ENCODE results near the gene RHO.

DNA sequence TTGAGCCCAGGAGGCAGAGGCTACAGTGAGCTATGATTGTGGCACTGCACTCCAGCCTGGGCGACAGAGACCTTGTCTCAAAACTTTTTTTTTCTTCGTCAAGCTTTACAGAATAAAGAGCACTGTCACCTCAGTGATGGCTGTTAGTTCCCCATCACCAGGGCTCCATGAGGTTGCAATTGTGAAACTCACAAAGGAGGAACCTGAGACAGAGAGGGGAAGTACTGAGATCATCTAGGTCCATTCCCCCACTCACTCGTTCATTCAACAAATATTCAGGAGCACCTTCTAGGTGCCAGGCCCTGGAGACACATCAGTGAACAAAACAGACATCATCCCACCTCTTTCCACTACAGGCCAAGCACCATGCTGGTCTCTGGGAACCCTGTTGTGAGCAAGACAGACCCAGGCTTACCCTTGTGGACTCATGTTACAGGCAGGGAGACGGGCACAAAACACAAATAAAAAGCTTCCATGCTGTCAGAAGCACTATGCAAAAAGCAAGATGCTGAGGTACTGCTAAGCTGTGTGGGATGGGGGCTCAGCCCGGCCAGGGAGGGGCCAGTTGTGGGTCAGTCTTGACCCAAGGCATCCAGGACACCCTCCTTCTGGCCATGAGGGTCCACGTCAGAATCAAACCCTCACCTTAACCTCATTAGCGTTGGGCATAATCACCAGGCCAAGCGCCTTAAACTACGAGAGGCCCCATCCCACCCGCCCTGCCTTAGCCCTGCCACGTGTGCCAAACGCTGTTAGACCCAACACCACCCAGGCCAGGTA lies 2.1 kb upstream of the RHO start:
- TF ChIP-seq, protein P1, sequence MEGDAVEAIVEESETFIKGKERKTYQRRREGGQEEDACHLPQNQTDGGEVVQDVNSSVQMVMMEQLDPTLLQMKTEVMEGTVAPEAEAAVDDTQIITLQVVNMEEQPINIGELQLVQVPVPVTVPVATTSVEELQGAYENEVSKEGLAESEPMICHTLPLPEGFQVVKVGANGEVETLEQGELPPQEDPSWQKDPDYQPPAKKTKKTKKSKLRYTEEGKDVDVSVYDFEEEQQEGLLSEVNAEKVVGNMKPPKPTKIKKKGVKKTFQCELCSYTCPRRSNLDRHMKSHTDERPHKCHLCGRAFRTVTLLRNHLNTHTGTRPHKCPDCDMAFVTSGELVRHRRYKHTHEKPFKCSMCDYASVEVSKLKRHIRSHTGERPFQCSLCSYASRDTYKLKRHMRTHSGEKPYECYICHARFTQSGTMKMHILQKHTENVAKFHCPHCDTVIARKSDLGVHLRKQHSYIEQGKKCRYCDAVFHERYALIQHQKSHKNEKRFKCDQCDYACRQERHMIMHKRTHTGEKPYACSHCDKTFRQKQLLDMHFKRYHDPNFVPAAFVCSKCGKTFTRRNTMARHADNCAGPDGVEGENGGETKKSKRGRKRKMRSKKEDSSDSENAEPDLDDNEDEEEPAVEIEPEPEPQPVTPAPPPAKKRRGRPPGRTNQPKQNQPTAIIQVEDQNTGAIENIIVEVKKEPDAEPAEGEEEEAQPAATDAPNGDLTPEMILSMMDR (IDR thresholded peaks at IDR 0.05): no peak
- no peak for TF ChIP-seq EZH2 (IDR thresholded peaks at IDR 0.05; ENCODE audit: borderline replicate concordance, insufficient read depth, low read depth, low read length, poor library complexity, severe bottlenecking)

Measured in B cell (primary cell).